HG02588 (cell line): ENCODE results near the gene HDLBP.

Source experiments
- ATAC-seq: cut with Tn5 transposase; IDR thresholded peaks from one replicate; pipeline ENCODE4 v1.9.1; 2021; ENCODE audit warnings: mild to moderate bottlenecking, moderate library complexity; ENCODE audit not compliant: unreplicated experiment

The HDLBP gene

DNA sequence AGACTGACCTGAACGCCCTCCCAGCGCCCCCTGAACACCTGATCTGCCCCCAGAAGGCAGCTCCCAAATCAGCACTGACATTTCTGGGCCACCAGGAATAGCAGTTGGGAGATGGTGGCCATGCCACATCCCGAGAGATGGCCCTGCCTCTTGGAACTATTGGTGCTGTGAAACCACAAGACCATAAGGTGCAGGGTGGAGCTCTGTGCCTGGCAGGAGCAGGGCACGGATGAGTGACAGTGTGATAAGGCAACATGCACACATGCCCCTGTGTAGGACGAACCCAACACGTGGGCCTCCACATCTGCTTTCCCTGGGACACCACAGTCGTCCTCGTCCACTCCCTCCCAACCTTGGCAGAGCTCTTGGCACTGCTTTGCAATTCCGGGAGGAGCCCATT, 100.1 kb downstream of the HDLBP start:
- no peak for ATAC-seq

DNA sequence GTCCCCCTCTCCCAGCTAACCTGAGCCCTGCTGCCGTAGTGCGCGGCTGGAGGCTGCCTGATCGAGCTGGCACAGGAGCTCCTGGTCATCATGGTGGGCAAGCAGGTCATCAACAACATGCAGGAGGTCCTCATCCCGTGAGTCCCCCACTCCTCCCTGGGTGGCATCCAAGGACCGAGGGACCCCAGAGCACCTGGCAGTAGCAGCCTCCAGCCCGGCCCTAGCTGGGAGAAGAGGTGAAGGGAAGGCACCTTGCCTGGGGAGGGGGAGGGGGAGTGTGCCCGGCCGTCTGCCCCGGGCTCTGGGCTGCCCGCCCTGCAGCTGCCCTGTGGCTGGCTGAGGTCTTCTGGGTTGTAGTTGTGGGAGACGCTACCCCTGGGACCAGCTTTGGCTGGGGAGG, 100.7 kb downstream of the HDLBP start:
- no peak for ATAC-seq

DNA sequence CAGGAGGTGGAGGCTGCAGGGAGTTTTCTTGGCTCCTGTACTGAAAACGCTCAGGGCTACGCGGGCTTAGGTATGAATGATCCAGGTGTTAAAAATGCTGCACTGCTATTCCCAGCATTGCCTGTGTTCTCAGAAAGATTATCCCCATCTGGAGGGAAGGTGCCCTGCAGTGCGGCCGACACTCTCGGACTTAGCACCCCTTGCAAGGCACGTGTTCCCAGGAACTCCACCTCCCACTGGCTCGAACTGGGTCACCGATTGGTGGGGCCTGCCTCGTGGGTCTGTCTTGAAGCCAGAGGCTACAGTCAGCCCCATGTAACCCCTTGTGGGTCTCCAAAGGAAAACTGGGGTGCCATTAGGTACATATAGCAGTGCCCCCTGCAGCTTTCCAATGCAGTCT, 101.3 kb downstream of the HDLBP start:
- no peak for ATAC-seq

DNA sequence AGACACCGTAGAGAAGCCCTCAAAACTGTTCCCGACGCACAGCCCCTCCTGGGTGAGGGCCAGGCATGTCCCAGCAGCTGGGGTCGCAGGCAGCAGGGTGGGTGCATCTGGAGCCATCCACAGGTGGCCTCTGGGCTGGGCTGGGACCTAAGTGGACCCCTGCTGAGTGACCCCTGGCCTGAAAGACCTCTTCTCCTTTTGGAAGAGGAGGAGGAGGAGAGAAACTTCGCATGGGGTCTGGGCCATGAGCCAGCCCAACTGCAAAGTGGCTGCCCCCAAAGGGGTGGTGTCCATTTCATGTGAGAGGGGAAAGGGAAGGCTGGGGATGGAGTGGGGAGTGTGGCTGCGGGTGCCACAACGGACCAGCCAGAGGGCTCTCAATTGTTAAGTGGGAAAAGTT, 101.9 kb downstream of the HDLBP start:
- ATAC-seq, result no peak

DNA sequence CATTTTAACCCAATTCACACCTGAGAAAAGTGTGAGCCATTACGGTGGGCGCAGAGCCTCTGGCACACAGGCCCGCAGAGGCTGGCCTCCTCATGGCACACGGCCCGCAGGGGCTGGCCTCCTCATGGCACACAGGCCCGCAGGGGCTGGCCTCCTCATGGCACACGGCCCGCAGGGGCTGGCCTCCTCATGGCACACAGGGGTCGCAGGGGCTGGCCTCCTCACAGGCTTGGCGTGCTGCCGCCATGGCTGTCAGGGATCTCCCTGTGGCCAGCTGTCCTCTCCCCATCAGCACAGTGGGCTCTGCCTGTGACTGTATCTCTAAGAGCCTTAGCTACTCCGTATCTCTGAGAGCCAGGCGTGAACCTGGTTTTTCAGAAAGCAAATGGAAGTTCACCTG, 102.4 kb downstream of the HDLBP start:
- ATAC-seq, result no peak

DNA sequence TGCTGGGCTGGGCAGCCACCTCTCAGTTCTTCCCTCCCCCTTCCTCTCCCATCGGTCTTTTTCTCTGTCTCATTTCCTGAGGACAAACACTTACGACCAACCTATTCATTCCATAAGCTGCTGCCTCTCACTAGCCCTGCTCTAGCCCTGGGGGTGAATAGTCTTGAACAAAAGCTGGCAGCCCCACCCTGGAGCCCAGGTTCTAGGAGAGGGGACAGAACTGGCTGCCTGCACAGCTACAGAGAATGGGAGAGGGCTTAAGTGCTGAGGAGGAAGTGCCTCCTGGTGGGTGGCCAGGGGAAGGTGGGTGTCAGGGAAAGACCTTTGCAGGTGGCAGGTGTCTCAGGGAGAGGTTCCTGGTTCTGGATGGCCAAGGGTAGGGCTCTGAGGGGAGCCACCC, 104.2 kb downstream of the HDLBP start:
- no peak for ATAC-seq

DNA sequence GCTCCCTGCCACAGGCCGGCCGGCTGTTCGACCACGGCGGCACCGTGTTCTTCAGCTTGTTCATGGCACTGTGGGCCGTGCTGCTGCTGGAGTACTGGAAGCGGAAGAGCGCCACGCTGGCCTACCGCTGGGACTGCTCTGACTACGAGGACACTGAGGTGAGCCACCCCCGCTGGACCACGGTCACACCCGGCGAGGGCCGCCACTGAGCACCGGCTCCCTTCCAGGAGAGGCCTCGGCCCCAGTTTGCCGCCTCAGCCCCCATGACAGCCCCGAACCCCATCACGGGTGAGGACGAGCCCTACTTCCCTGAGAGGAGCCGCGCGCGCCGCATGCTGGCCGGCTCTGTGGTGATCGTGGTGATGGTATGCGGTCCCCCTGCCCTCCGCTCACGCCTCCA, 106.2 kb downstream of the HDLBP start:
- no peak for ATAC-seq

DNA sequence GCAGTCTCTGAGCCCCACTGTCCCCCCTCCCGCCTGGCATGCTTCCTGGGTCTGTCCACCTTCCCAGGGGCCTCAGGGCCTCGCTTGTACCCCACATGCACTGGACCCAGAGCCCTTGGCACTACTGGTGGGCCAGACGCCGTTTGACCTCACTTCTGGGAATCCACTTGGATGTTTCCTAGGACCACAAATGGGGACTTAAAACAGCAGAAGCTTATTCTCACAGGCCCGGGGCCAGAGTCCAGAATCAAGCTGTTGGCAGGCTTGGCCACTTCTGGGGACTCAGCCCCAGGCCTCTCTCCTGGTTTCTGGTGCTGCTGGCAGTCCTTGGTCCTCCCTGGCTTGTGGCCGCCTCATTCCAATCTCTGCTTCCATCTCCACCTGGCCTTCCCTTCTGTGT, 107.4 kb downstream of the HDLBP start:
- no peak for ATAC-seq

DNA sequence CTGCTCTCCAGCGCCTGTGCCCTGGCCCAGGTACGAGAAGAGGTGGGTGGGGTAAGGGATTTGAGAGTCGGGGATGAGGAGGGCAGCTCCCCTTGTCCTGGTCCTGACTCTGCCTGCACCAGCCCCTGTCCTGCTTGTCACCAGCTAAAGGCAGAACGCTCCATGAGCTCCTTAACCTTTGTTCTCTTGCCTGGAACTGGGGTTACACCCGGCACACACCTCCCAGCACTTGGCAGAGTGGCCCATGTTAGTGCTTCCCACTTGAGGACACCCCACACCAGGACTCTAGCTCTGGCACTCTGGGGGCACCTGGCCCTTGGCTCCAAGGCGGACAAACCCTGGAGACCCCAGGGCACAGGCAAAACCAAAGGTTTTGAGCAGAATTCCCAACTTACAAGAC, 107.8 kb downstream of the HDLBP start:
- no peak for ATAC-seq

DNA sequence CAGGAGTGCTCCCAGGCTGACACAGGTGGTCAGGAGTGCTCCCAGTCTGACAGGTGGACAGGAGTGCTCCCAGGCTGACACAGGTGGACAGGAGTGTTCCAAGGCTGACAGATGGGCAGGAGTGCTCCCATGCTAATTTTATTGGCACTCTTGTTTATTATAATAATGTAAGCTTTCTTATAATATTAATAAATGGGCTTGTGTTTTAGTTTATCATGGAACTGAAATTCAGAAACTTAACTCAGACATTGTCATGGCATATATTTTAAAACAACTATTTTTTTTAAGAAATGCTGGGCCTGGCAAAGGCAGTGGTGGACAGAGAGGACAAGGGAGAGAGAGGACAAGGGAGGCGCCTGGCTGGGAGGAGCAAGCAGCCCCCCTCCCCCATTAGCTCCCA, 108.3 kb downstream of the HDLBP start:
- ATAC-seq, result no peak

DNA sequence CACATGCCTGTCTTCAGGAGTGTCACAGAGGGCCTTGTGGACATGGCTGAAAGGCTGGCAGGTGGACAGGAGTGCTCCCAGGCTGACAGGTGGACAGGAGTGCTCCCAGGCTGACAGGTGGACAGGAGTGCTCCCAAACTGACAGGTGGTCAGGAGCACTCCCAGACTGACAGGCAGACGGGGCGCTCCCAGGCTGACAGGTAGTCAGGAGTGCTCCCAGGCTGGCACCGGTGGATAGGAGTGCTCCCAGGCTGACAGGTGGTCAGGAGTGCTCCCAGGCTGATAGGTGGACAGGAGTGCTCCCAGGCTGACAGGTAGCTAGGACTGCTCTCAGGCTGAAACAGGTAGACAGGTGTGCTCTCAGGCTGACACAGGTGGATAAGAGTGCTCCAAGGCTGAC, 110.4 kb downstream of the HDLBP start:
- ATAC-seq, result no peak

DNA sequence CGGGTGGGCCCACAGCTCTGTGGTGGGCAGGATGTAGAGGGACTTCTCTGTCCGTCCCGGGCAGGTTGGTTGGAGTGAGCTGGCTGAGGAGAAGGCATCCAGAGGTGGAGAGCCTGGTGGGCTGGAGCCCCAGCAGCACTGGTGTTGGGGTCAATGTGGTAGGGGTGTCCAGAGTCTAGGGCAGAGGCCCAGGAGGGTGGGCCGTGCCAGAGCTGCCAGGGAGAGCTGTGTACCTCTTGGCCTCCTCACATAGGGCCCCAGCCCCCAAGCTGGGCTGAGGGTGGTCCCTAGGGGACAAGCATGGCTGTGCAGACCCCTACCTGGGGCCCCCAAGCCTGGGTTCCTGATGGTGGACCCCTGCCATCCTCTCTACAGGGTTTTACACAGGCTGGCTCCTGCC, 111.0 kb downstream of the HDLBP start:
- ATAC-seq, result no peak

DNA sequence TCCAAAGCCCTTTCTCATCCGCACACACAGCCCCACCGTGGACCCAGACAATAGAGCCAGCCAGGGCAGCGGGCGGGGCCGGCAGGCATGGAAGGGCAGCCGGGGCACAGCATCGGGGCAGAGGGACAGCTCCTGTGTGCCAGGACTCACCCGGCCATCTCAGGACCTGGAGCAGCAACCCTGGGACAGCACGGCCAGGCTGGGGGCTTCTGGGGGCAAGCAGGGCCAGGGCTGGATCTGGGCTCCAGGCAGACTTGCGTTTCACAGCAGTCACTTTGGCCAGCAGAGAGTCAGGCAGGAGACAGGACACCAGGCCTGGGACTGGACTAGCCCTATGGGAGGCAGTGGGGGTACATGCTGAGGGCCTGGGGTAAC, 111.5 kb downstream of the HDLBP start:
- no peak for ATAC-seq

DNA sequence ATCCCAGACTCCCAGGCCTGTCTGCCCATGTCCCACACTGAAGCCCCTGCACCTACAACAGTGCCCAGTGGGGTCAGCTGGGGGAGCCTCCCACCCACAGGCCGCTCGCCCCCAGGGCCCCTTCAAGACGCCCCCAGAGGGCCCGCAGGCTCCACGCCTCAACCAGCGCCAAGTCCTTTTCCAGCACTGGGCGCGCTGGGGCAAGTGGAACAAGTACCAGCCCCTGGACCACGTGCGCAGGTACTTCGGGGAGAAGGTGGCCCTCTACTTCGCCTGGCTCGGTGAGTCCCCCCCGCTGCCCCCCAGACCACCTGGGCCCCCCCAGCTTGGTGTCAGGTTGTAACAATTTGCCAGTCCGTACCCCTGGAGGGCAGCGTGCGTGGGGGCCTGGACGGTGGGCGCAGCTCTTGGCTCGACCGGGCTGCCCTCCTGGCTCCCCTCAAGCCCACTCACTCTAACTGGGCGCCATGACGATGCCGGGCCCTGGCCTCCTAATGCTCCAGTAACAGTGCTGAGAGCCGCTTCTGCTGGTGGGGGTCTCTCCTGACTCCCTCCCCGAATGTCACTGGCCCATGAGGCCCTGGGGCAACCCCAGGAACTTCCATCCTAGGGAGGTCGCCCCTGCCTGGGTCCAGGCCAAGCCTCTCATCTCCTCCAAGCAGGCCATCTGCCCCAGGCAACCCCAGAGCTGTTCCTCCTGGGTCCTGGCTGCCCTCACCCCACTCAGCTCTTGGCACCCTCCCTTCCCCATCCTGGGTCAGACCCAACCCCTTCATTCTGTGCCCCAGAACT, 112.1 kb downstream of the HDLBP start:
- ATAC-seq, result no peak

DNA sequence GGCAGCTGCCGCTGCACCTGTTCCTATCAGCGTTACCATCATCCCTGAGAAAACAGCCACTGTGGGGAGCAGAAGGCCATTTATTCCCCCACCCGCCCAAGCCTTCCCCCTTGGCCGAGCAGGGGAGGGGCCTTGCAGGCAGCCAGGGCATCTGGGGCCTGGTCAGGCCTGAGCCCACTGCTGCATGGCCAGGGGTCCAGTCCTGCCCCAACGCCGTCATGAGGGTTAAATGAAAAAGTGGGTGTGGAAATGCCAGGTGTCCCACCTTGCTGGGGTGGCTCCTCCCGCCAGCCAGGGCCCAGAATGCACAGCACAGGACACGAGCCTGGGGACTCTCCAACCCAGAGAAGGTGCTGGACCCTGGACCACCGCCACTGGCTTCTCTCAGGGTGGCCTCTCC, 112.8 kb downstream of the HDLBP start:
- no peak for ATAC-seq

DNA sequence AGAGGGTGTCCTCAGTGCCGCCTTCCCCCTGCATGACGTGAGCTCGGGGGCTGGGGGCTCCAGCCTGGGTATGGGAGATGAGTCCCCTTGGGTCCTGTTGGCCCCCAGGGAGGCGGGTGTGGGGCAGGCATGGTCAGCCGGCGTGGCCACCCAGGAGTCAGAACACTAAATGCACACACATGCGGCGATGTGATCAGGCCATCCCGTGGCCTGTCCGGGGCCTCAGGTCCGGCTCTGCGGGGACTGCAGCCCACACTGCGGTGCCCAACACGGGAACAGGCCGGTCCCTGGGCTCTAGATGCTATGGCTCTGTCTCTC, 113.2 kb downstream of the HDLBP start:
- ATAC-seq, result no peak

DNA sequence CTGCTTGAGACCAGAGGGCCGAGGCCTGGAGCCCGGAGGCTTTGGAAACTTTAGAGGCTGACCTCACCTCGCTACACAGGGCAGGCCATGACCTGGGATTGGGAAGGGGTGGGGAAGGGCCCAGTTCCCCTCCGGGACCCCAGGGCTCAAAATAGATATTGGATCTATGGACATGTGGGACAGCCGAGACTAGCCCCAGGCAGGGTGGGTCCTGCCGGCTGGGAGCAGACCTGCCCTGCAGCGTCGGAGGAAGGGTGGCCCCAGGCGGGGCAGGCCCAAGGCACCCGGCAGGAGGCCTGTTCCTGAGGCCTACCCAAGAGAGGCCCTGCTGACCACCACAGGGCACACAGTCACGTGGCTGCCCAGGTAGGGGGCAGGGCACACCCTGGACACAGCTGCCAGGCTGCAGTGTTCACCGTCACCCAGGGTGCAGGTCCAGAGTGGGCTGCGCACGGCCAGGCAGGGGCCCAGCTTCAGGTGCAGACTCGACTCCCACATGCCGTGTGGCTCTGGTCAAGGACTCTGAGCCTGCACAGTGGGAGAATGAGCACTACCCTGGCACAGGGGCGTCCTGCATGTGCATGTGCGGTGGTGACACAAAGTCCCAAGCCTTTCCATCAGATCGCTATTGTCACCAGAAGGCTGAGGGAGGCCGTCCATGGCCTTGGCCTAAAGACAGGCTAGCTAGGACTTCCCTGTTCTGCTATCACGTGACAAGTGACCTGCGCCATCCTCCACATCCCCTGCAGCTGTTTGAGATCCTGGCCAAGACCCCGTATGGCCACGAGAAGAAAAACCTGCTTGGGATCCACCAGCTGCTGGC, 113.8 kb downstream of the HDLBP start:
- ATAC-seq, result no peak

DNA sequence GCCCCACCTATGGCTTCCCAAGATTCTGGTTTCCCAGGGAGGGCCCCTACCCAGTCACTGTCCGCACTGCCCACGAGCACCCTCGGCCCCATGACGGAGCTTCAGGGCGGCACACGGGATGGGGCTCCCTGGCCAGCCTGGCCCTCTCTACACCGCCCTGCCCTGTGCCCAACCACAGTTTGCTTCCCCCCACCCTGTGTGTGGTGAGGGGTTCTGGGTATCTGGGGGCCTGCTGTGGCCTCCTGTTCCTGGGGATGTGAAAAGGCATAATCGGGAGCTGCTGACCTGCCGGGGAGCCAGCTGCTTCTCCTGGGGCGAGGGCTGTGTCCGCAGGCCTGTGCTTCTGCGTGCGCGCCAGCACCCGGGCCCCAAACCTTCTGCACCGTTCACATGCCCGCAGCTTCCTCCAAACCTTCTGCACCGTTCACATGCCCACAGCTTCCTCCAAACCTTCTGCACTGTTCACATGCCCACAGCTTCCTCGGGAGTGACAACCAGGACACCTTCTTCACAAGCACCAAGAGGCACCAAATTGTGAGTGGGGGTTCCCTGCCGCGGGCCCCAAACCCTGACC, 114.6 kb downstream of the HDLBP start:
- no peak for ATAC-seq

DNA sequence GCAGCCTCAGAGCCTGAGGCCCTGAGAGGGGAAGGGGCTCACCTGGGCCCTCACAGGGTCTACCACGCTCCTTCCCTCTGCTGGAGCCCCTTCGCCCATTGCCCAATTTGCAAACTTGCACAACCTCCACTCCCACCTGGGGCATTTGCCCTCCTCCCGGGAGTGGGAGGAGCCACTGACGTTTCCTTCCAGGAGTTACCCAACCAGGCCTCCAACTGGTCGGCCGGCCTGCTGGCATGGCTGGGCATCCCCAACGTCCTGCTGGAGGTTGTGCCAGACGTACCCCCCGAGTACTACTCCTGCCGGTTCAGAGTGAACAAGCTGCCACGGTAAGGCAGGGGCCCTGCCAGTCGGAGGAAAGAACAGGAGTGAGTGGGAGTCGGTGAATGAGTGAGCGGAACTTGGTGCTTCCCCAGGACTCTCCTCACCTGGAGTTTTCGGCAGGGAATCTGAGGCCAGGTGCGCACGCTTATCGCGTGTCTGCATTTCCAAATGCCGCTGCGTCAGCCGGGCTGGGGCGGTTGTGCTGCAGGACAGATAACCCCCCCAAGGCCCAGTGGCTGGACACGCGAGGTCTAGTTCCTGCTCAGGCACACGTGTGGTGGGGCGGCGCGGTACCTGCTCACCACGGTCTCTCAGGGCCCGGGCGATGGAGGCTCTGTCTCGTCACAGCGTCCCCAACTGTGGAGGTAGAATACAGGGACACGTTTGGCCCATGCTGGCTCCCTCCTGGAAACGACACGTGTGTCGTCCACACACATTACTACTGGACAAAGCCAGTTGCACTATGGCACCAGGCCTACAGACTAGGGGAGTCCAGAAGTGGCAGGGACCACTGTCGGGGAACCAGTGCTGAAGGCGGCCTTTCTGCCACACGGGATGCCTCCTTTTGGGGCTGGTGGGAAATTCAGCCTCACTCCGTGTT, 115.3 kb downstream of the HDLBP start:
- no peak for ATAC-seq

DNA sequence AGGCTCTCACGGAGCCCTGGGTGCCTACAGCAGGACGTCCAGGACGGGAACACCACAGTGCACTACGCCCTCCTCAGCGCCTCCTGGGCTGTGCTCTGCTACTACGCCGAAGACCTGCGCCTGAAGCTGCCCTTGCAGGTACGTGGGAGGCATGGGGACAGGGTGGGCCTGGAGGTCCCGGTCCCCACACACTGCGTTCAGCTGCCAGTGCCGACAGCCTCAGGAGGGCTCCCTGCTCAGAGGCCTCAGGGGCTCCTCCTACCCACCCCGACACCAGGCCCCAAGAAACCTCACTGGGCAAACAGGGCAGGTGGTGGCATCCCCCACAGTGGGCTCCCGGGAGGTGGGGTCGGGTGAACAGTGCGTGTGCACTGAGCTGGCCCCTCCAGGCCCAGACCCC, 116.2 kb downstream of the HDLBP start:
- ATAC-seq, result no peak
